GM12878 (cell line): Measurements from ENCODE around the gene TMEM94. TPM values are rescaled to one million over a fixed set of nuclear protein-coding genes. Genes with fewer than 3 reads are reported as not detected.

Experiments
- ATAC-seq: fragments of 200-7000 bp; cut with Tn5 transposase; 3 replicates; pipeline ENCODE4 v1.9.1; 2020; ENCODE audit warnings: mild to moderate bottlenecking, moderate library complexity
- BruUV-seq: library from RNA; stranded (reverse); fragments of 400-500 nt; replicated peaks from 2 replicates; lab custom pipeline; 2021; lab: Mats Ljungman, UMichigan
- CTCF ChIA-PET: fragments of 300-600 bp; sonication (Branson Sonifier 250); formaldehyde crosslinking; extraction: SDS; loops from one replicate; lab custom pipeline; 2021; ENCODE audit warnings: inconsistent platforms; lab: Yijun Ruan, JAX
- POLR2A ChIA-PET: fragments of 350-600 bp; formaldehyde crosslinking; extraction: SDS; loops from one replicate; lab custom pipeline; 2021; ENCODE audit warnings: inconsistent platforms; lab: Charles Lee
- RAD21 ChIA-PET: fragments of 300-600 bp; sonication (Branson Sonifier 250); formaldehyde crosslinking; loops from one replicate; lab custom pipeline; 2023; ENCODE audit warnings: antibody characterized with exemption; ENCODE audit not compliant: unreplicated experiment; lab: Charles Lee
- SMC1A ChIA-PET: fragments of 300-600 bp; sonication (Branson Sonifier 250); formaldehyde crosslinking; loops from one replicate; lab custom pipeline; 2023; ENCODE audit not compliant: unreplicated experiment, uncharacterized antibody; lab: Charles Lee
- DNase-seq: peaks from one replicate; pipeline ENCODE4 v3.0.0-alpha.2; 2011; ENCODE audit warnings: low read depth, low spot score
- FAIRE-seq: peaks from 3 replicates; lab custom pipeline; 2011; peaks lifted over from hg19 to GRCh38; lab: Jason Lieb, UNC
- H2AFZ ChIP-seq: 2 replicates; pipeline ENCODE4 v1.6.0; 2011; ENCODE audit warnings: low read depth, low read length, control low read depth; ENCODE audit not compliant: control insufficient read depth
- H3K27ac ChIP-seq: 2 replicates; pipeline ENCODE4 v1.5.1; 2011; ENCODE audit warnings: control low read depth; ENCODE audit not compliant: control insufficient read depth, insufficient read depth
- H3K27me3 ChIP-seq, 2 experiments: replicated peaks in 1 of 2; 2 replicates each; pipeline versions ENCODE4 v1.6.0 to v1.6.1; 2011; ENCODE audit warnings: low read length in 1 of 2; ENCODE audit not compliant: control insufficient read depth in 2 of 2, insufficient read depth in 2 of 2
- H3K36me3 ChIP-seq, 2 experiments: 2 replicates each; pipeline ENCODE4 v1.5.1; 2011; ENCODE audit warnings: low read length in 1 of 2; ENCODE audit not compliant: control insufficient read depth in 2 of 2, insufficient read depth in 2 of 2
- H3K4me1 ChIP-seq: 2 replicates; pipeline ENCODE4 v1.6.1; 2011; ENCODE audit warnings: mild to moderate bottlenecking, low read length, moderate library complexity, mixed read lengths; ENCODE audit not compliant: control insufficient read depth, insufficient read depth
- H3K4me2 ChIP-seq: 2 replicates; pipeline ENCODE4 v1.6.0; 2011; ENCODE audit warnings: control low read depth; ENCODE audit not compliant: control insufficient read depth, insufficient read depth
- H3K4me3 ChIP-seq: fragments of 200-600 bp; sonication (generic); 2 replicates; pipeline ENCODE4 v1.5.1; 2016
- H3K79me2 ChIP-seq: 2 replicates; pipeline ENCODE4 v1.6.0; 2011; ENCODE audit warnings: low read length; ENCODE audit not compliant: control insufficient read depth, insufficient read depth
- H3K9ac ChIP-seq: 2 replicates; pipeline ENCODE4 v1.8.0; 2011; ENCODE audit warnings: low read length, control low read depth, mixed read lengths; ENCODE audit not compliant: control insufficient read depth, insufficient read depth
- H3K9me3 ChIP-seq: replicated peaks from 3 replicates; pipeline ENCODE4 v1.5.1; 2011; ENCODE audit warnings: mild to moderate bottlenecking, low read length; ENCODE audit not compliant: control insufficient read depth, insufficient read depth
- H4K20me1 ChIP-seq: 2 replicates; pipeline ENCODE4 v1.6.0; 2011; ENCODE audit not compliant: control insufficient read depth, insufficient read depth
- CHD1 ChIP-seq: IDR thresholded peaks from 2 replicates; pipeline ENCODE4 v1.6.1; 2012; ENCODE audit warnings: low read depth, low read length, improper control_type of control experiment
- HSF1 ChIP-seq: fragments of 150-350 bp; IDR thresholded peaks from 2 replicates; pipeline ENCODE4 v1.6.1; 2014; ENCODE audit warnings: mild to moderate bottlenecking, low read depth, low read length
- IRF3 ChIP-seq: fragments of 450-650 bp; IDR thresholded peaks from 2 replicates; pipeline ENCODE4 v1.6.1; 2014; ENCODE audit warnings: mild to moderate bottlenecking
- MLLT1 ChIP-seq: fragments of 450-650 bp; IDR thresholded peaks from 2 replicates; pipeline ENCODE4 v1.6.1; 2016; ENCODE audit warnings: mild to moderate bottlenecking
- NFIC ChIP-seq: IDR thresholded peaks from 2 replicates; pipeline ENCODE4 v1.6.1; 2012; ENCODE audit warnings: low read depth, mild to moderate bottlenecking, inconsistent platforms, low read length, moderate library complexity
- NFYA ChIP-seq: IDR thresholded peaks from 2 replicates; pipeline ENCODE4 v1.6.1; 2011; ENCODE audit warnings: low read depth, mild to moderate bottlenecking, low read length, improper control_type of control experiment, borderline replicate concordance
- TAF1 ChIP-seq: IDR thresholded peaks from 2 replicates; pipeline ENCODE4 v1.6.1; 2011; ENCODE audit warnings: mild to moderate bottlenecking, low read depth, low read length, borderline replicate concordance
- ZBTB11 ChIP-seq: fragments of 450-650 bp; formaldehyde crosslinking; IDR thresholded peaks from 2 replicates; pipeline ENCODE4 v1.5.0; 2022; ENCODE audit warnings: mild to moderate bottlenecking, missing genetic modification characterization
- WGBS: methylation state at CpG from one replicate; pipeline ENCODE4 v1.1.6; 2016; ENCODE audit warnings: low lambda C conversion rate; ENCODE audit not compliant: insufficient replicate concordance, insufficient coverage; ENCODE audit errors: missing lambda C conversion rate; 5-methylcytosine and 5-hydroxymethylcytosine counted together
- in situ Hi-C: fragments of 300-500 bp; cut with MboI; formaldehyde crosslinking; loops from 9 replicates; pipeline ENCODE4 v1.14.3; 2018; ENCODE audit warnings: mixed read lengths
- intact Hi-C: fragments of 100-400 bp; cut with micrococcal nuclease; formaldehyde crosslinking; loops from one replicate; pipeline ENCODE4 v1.14.2; 2022; ENCODE audit not compliant: unreplicated experiment
- polyA plus RNA-seq, 11 experiments: library from polyadenylated mRNA; depleted of rRNA in 4 of 11; unstranded in 6 of 11; stranded (reverse) in 5 of 11; fragments of >200 nt; fragmentation: Nextera tagmentation in 4 of 11; fragmentation: Illumina TruSeq in 1 of 11; extraction: Ambion mirVana in 4 of 11; extraction: Trizol in 1 of 11; gene quantifications; 1 replicate in 1 of 11; 2 replicates in 10 of 11; pipeline versions ENCODE4 v1.2.1 to v1.2.3, GENCODE V29; 2011 to 2016; ENCODE audit warnings: inconsistent platforms in 2 of 11, missing spikeins in 2 of 11, low read depth in 1 of 11
- total RNA-seq, 4 experiments: library from RNA; depleted of rRNA in 3 of 4; stranded (reverse); fragments of >200 nt in 3 of 4; fragmentation: Illumina TruSeq in 1 of 4; extraction: Trizol in 1 of 4; gene quantifications; 2 replicates each; pipeline versions ENCODE4 v1.2.1 to v1.2.3, GENCODE V29; 2013 to 2021

The TMEM94 gene
- total and polyA plus RNA-seq, 10 of the 15 experiments (the other 5 are each of a cell fraction or from before 2014, with no cell fraction given): 0.31 to 70.7 (median 24.4) TPM

- DNase-seq: no peak
- TF ChIP-seq NFYA: no peak
- TF ChIP-seq CHD1: no peak
- no peak for TF ChIP-seq TAF1
- no peak for TF ChIP-seq HSF1
- no peak for TF ChIP-seq NFIC
- TF ChIP-seq IRF3: no peak
- TF ChIP-seq MLLT1: no peak
- TF ChIP-seq ZBTB11 (CRISPR knock-in tag): no peak
- no peak for ATAC-seq
- no peak overlapping the region for H3K4me3 ChIP-seq
- ChIA-PET RAD21 (interaction anchor here (0.5 to 0.7 kb wide), 2 partner anchors 23 to 429 kb away, joined by 3 read pairs; no protein-coding TSS in a partner anchor), SMC1A (no interaction called here), CTCF (interaction anchor here (0.6 kb wide), 1 partner anchor 23 kb away, joined by 3 read pairs; no protein-coding TSS in a partner anchor), POLR2A (interaction anchor here (0.7 to 2.0 kb wide), 2 partner anchors 22 to 401 kb away, joined by 5 read pairs; no protein-coding TSS in a partner anchor)
- 58% methylated on average over 13 of the region's 13 CpGs for WGBS
- FAIRE-seq: no peak
- H4K20me1 ChIP-seq: no peaks in the 10 kb centered on the region
- H3K4me2 ChIP-seq: no peak overlapping the region
- no peaks in the 10 kb centered on the region for H3K36me3 ChIP-seq
- in situ Hi-C loops: no loop called here
- H3K4me1 ChIP-seq: peaks cover 5% of the 10 kb centered on the region
- H3K79me2 ChIP-seq: no peaks in the 10 kb centered on the region
- no TSS peak for BruUV-seq
- H2AFZ ChIP-seq: no peak overlapping the region
- H3K9ac ChIP-seq: no peak overlapping the region
- H3K9me3 ChIP-seq: no peaks in the 10 kb centered on the region
- intact Hi-C loops: no loop called here
- no peak overlapping the region for H3K27ac ChIP-seq
- no peaks in the 10 kb centered on the region for H3K27me3 ChIP-seq
Measured at GRCh38 chr17:75539967-75540729, 83.7 kb downstream of the TMEM94 start.
